Muscle layer of colon (tissue), 2 donors: ENCODE results near the gene B9D2.

Source experiments
- H3K27ac ChIP-seq: one replicate; pipeline ENCODE4 v1.7.0; 2013; ENCODE audit warnings: low read depth, mild to moderate bottlenecking, low read length, moderate library complexity
- H3K27me3 ChIP-seq, 2 donors: one replicate each; pipeline ENCODE4 v1.7.0; 2013; ENCODE audit warnings: low read length in 2 of 2, mild to moderate bottlenecking in 2 of 2; ENCODE audit not compliant: insufficient read depth in 2 of 2, control insufficient read depth in 1 of 2
- H3K36me3 ChIP-seq: one replicate; pipeline ENCODE4 v1.7.0; 2013; ENCODE audit warnings: mild to moderate bottlenecking, low read length; ENCODE audit not compliant: insufficient read depth
- H3K4me1 ChIP-seq: one replicate; pipeline ENCODE4 v1.7.0; 2013; ENCODE audit warnings: mild to moderate bottlenecking, low read length; ENCODE audit not compliant: insufficient read depth
- H3K4me3 ChIP-seq, 2 donors: one replicate each; pipeline ENCODE4 v1.7.0; 2013; ENCODE audit warnings: low read length in 2 of 2, low read depth in 1 of 2, mild to moderate bottlenecking in 1 of 2, moderate library complexity in 1 of 2
- H3K9ac ChIP-seq: one replicate; pipeline ENCODE4 v1.7.0; 2013; ENCODE audit warnings: low read length
- H3K9me3 ChIP-seq: one replicate; pipeline ENCODE4 v1.7.0; 2013; ENCODE audit warnings: mild to moderate bottlenecking, low read length
- donor health status: abdominal sarcoma.
- donor health status: Adenocarcinoma of cecum.

Gene B9D2

DNA sequence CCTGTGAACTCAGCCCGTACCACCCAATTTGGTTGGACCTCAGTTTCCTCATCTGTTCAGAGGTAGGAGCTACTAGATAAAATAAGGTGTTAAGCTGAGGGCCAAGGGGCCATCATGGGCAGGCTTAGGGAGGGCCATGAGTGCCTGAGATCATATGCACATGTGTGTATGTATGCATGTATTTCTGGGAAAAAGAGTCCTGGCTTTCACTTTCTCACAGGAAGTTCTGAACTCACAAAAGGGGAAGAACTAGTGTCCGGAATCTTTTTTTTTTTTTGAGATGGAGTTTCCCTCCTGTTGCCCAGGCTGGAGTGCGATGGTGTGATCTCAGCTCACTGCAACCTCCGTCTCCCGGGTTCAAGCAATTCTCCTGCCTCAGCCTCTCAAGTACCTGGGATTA lies 29.2 kb downstream of the B9D2 start:
- Histone ChIP-seq H3K27me3 (no peaks in the 10 kb centered on the region), H3K4me1 (no peaks in the 10 kb centered on the region), H3K9me3 (no peaks in the 10 kb centered on the region), H3K4me3 (no peak overlapping the region), H3K27ac (no peak overlapping the region), H3K36me3 (peaks cover 33% of the 10 kb centered on the region), H3K9ac (no peak overlapping the region)

DNA sequence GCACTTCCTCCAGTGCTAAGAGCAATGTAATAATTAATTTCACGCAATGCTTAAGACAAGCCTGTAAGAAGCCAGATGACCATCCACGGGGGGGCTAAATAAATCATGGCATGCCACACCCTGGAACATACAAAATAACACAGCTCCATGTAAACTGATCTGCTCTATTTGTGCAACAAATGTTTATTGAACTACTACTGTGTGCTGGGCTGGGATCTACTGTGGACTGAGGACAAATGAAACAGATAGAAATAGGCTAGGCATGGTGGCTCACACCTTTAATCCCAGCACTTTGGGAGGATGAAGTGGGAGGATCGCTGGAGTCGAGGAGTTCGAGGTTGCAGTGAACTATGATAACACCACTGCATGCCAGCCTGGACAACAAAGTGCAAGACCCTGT lies 31.5 kb downstream of the B9D2 start:
- Histone ChIP-seq H3K4me3 (no peak overlapping the region), H3K27ac (no peak overlapping the region), H3K9me3 (no peaks in the 10 kb centered on the region), H3K4me1 (no peaks in the 10 kb centered on the region), H3K27me3 (no peaks in the 10 kb centered on the region), H3K36me3 (peaks cover 26% of the 10 kb centered on the region), H3K9ac (no peak overlapping the region)

DNA sequence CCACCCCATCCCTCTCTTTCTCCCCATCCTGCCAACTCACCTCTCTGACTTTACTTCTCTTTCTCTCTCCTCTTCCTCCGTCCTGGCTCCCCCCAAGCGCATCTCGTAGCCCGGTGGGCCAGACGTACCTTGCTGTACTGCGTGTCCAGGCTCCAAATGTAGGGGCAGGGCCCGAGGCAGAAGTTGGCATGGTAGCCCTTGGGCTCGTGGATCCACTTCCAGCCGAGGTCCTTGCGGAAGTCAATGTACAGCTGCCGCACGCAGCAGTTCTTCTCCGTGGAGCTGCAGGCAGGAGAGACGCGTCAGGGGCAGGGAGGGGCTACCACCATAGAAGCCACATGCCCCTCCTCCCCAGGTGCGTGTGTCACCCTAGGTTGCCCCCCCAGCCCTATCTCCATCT lies 31.9 kb downstream of the B9D2 start:
- Histone ChIP-seq H3K9me3 (no peaks in the 10 kb centered on the region), H3K27me3 (no peaks in the 10 kb centered on the region), H3K9ac (no peak overlapping the region), H3K4me1 (peaks cover 2% of the 10 kb centered on the region), H3K27ac (no peak overlapping the region), H3K36me3 (peaks cover 26% of the 10 kb centered on the region), H3K4me3 (no peak overlapping the region)

DNA sequence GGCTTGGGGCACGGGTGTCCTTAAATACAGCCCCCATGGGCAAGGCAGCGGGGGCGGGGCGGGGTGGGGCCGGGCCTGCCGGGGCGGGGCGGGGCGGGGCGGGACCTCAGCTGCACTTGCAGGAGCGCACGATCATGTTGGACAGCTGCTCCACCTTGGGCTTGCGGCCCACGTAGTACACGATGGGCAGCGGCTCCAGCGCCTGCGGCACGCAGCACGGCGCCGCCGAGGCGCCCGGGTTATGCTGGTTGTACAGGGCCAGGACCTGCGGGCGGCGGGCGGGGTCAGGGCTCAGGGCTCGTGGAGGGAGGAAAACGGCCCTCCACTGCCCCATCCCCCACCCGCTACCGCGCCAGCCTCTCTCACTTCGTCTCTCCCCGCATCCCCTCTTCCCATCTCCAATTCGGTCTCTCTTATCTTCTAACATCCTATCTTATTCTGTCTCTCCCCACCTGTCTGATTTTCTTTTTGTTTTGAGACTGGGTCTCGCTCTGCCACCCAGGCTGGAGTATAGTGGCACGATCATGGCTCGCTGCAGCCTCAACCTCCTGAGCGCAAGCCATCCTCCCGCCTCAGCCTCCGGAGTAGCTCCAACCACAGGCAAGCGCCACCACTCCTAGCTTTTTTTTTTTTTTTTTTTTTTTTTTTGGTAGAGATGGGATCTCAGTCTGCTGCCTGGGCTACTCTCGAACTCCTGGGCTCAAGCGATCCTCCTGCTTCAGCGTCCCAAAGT lies 32.8 kb downstream of the B9D2 start:
- Histone ChIP-seq H3K36me3 (peaks cover 26% of the 10 kb centered on the region), H3K4me1 (peaks cover 8% of the 10 kb centered on the region), H3K27ac (no peak overlapping the region), H3K4me3 (no peak overlapping the region), H3K9ac (no peak overlapping the region), H3K9me3 (no peaks in the 10 kb centered on the region), H3K27me3 (no peaks in the 10 kb centered on the region)

DNA sequence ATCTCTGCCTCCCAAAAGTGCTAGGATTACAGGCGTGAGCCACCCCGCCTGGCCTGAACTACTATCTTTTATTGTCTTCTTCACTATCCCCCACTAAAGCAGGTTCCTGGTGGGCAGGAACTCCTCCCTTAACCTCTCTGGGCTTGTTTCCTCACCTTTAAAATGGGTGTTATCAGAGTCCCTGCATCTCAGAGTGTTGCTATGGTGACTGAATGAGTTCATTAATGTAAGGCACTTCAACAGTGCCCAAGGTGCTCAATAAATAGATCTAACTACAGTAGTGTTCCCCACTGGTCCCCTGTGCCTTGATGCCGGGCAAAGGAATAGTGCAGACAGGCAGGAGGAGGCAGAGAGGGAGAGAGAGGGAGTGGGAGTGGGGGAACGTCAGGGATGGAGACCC lies 33.5 kb downstream of the B9D2 start:
- no peak overlapping the region for H3K4me3 ChIP-seq
- no peak overlapping the region for H3K9ac ChIP-seq
- peaks cover 26% of the 10 kb centered on the region for H3K36me3 ChIP-seq
- H3K27ac ChIP-seq, result no peak overlapping the region
- H3K9me3 ChIP-seq, result no peaks in the 10 kb centered on the region
- peaks cover 10% of the 10 kb centered on the region for H3K4me1 ChIP-seq
- no peaks in the 10 kb centered on the region for H3K27me3 ChIP-seq

DNA sequence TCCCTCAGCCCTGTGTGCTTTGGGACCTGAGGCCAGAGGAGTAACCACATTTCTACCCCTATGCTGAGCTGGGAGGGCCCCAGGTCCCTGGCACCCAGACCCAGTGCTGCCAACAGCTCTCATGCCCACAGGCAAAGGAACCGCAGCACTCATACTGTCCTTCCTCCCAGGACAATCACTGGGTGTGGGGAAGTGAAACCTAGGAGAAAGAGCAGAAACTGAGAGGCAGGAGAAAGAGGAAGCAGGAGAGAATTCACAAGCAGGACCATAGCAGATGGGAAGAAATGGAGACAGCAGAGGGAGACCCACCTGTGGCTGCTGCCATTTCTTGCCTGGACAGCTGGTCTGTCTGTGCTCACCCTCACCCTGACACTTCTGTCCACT lies 35.1 kb downstream of the B9D2 start:
- no peak overlapping the region for H3K4me3 ChIP-seq
- no peak overlapping the region for H3K27ac ChIP-seq
- H3K36me3 ChIP-seq, result peaks cover 23% of the 10 kb centered on the region
- no peak overlapping the region for H3K9ac ChIP-seq
- peaks cover 21% of the 10 kb centered on the region for H3K4me1 ChIP-seq
- no peaks in the 10 kb centered on the region for H3K27me3 ChIP-seq
- H3K9me3 ChIP-seq, result no peaks in the 10 kb centered on the region

DNA sequence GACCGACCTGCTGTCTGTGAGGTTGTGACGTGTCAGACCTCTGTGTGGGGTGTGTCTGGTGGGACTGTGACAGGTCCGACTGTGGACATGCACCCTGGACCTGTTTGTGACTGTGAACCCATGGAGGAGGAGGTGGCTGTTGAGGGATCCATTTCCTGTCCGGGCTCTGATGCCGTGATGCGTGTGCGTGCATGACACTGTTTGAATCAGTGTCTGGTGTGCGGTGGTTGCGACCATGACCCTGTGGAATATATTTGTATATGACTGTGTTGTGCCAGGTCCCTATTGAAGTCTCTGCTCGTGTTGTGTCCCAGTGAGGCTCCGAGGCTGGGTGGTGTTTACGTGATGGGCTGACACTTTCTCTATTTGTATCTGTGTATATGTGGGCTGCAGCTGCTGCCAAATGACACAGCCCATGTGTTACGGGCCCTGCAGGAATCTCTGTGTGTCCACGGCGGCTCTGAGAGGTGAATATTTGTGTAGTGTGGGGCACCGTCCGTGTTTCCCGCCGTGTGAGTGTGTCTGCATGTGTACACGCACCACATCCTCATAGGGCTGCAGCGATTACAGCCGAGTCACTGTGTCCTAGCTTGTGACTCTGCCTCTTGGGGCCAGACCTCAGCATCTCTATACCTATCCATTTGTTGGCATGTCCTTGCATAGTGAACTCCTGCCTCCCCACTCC lies 35.6 kb downstream of the B9D2 start:
- Histone ChIP-seq H3K4me3 (no peak overlapping the region), H3K9me3 (no peaks in the 10 kb centered on the region), H3K4me1 (peaks cover 27% of the 10 kb centered on the region), H3K36me3 (peaks cover 20% of the 10 kb centered on the region), H3K9ac (no peak overlapping the region), H3K27ac (no peak overlapping the region), H3K27me3 (no peaks in the 10 kb centered on the region)

DNA sequence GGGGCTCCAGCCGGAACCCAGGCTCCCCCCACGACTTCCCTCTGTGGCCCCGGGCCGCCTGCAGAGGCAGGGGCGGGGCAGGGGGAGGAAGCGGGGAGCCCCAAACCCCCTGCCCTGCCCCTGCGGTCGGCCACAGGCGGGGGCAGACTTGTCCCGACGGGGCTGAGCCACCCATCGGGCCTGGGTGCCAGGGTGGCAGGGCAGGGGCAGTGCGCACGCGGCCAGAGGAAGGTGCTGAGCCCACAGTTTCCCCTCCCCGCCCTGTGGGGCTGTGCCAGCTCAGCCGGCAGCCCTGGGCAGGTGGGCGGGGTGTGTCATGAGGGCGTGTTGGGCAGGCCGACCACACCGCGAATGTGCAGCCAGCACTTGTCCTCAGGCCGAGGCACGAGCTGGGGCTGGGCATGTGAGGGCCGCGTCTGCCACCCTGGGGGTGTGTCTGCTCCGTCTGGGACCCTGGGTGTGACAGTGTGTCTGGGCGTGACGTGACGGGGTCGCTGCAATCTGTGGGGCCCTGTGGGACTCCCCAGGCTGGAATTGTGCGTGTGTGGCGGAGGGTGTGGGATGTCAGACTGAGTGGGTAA lies 36.3 kb downstream of the B9D2 start:
- Histone ChIP-seq H3K27me3 (no peaks in the 10 kb centered on the region), H3K9me3 (no peaks in the 10 kb centered on the region), H3K27ac (peak overlapping the region; percentile 9), H3K4me3 (no peak overlapping the region), H3K4me1 (peaks cover 33% of the 10 kb centered on the region), H3K9ac (no peak overlapping the region), H3K36me3 (peaks cover 24% of the 10 kb centered on the region)

DNA sequence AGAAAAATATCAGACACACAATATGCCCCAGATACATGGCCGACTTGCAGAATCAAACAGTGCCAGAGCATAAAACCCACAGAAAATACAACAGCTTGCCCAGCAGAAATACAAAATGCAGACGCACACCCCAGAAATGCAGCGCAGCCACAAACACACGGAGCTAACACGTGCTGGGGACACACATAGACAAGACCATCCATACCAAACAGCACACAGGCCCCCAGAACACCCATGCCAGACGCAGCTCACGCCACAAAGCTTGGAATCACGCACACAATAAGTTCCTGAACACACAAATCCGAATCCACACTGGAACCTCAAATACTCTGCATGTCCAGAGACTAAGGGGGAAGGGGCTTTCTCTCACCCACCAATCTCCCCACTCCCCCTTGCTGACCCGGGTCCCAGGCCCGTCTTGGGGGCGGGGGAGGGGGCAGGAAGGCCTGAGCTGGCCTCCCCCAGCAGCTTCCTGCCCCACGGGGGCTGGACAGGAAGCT lies 36.8 kb downstream of the B9D2 start:
- H3K27ac ChIP-seq, result peak overlapping the region; percentile 9
- H3K27me3 ChIP-seq, result no peaks in the 10 kb centered on the region
- no peak overlapping the region for H3K9ac ChIP-seq
- peaks cover 38% of the 10 kb centered on the region for H3K4me1 ChIP-seq
- H3K9me3 ChIP-seq, result no peaks in the 10 kb centered on the region
- H3K4me3 ChIP-seq, result no peak overlapping the region
- H3K36me3 ChIP-seq, result peaks cover 23% of the 10 kb centered on the region

DNA sequence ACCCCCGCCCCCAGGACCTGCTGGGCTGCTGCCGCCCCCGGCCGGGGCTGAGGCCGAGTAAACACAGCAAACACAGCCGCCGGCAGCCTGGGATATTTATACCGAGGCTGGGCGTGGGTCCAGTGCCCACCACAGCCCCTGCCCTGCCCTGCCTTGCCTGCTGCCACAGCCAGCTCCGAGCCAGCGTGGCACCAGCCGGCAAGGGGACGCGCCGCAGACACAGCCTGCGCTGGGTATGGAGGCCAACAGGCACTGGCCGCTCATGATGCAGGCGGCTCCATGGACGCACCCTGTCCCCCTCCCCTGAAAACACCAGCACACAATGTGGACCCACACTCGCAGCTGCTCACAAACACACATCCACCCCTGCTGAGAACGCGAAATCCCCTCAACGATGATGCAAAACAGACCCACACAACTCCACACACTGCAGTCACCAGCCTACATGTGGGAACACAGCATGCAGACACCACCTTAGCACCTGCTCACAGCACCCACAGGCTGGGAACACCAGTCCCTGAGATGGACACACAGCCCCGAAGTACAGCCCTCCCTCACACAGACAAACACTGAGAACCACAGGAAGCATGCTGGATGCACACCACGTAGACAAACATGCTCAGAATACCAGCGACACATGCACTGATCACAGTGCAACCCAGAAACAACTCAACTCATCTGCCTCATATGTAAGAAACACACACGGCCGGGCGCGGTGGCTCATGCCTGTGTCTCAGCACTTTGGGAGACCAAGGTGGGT lies 37.8 kb downstream of the B9D2 start:
- Histone ChIP-seq H3K36me3 (peaks cover 19% of the 10 kb centered on the region), H3K27ac (peak overlapping the region; percentile 56), H3K9me3 (no peaks in the 10 kb centered on the region), H3K4me1 (peaks cover 46% of the 10 kb centered on the region), H3K9ac (no peak overlapping the region), H3K27me3 (no peaks in the 10 kb centered on the region), H3K4me3 (peak overlapping the region; percentile 44 to 49)

DNA sequence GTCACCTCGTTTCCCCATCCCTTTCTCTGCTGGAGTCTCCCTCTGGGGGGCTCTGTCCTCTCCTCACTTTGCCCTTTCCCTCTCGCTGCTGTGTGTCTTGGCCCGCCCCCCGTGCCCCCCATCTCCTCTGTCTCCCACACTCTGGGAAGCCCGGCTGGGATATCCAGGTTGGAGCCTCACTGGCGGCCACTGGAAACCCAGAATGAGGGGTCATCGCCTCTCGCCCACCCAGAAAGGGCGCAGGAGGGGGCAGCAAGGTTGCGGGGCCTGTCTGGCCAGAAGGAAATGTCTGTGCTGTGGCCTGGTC lies 38.4 kb downstream of the B9D2 start:
- Histone ChIP-seq H3K36me3 (peaks cover 22% of the 10 kb centered on the region), H3K4me1 (peaks cover 46% of the 10 kb centered on the region), H3K9me3 (no peaks in the 10 kb centered on the region), H3K27me3 (no peaks in the 10 kb centered on the region), H3K27ac (peak overlapping the region; percentile 56), H3K9ac (no peak overlapping the region), H3K4me3 (peak overlapping the region; percentile 44 to 49)
